ENCODE results near the gene ARHGEF40. TPM values are rescaled to one million over a fixed set of nuclear protein-coding genes. Genes with fewer than 3 reads are reported as not detected.

Gene ARHGEF40
- polyA plus RNA-seq, 2 of the 4 experiments (the other 2 are of a cell fraction) = 7.8 to 9.6 TPM

DNA sequence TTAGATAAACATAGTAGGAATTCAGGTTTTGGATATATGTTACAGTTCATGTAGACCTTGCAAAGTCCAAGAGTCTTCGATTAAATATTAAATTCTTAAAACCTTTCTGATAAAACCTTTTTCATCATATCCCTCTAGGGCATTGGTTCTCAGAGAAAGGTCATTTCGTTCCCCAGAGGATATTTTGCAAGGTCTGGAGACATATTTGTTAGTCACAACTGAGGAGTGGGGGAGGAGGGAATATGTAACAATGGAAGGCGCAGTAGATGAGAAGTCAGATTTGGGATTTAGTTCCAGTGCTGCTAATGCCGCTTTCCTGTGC lies 36.0 kb downstream of the ARHGEF40 start:
- FAIRE-seq = no peak

DNA sequence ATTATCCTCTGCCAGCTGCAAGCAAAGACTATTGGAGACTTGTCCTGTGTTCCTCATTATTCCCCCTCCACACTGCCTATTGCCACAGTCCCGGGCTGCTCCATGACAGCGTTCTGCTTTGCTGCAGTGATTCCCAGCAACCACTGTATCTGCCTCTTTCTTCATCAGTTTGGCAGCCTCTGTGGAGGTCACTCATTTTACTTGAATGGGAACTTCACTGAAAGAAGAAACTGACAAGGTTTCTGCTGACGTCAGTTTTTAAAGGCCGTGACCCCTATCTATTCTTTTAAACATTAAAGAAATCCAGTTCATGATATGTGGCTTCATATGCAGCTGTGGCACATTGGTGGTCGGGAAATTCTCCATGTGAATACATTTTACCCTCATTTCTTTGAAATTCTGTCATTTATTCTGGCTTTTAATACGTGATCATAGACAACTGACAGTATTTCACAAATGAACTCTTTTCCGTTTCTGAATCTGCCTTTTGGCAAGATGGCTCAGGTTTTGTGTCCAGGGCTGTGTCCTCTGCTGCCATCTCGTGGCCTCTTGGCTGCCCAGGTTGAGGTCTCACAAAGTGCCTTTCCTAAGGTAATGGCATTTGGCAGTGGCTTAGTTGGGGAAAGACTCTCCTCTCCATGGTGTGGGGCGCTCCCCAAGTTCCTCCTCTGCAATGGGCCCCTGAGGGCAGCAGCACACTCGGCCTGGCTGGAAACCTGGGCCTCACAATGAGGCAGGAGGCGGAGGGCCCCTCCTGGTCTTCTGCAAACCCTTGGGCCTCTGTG lies 36.6 kb downstream of the ARHGEF40 start:
- Histone ChIP-seq H3K4me2 (peak overlapping the region; percentile 87), H3K27ac (peak overlapping the region; percentile 96 to 97), H3K4me1 (peaks cover 56% of the 10 kb centered on the region), H3K4me3 (peak overlapping the region; percentile 10; the same call in 1 of the 3 replicates), H3K9me3 (no peaks in the 10 kb centered on the region)
- CTCF ChIA-PET = interaction anchor here (0.6 to 13.3 kb wide), 14 partner anchors 8 to 410 kb away, joined by 3 to 292 read pairs (median 11); partner anchors contain the start of gene ARHGEF40
- peak; percentile 49 to 56 for ATAC-seq
- FAIRE-seq = no peak
- POLR2A ChIA-PET = interaction anchor here (1.8 kb wide), 1 partner anchor 36 kb away, joined by 4 read pairs; the partner anchor contains the start of gene ARHGEF40
- 16% methylated on average over 8 of the region's 11 CpGs for WGBS (ENCODE audit: missing lambda C conversion rate)
- DNase-seq (ENCODE audit: low read depth in 1 of 2, low spot score in 1 of 2) = peak; percentile 78 to 87
- TF ChIP-seq TP53 (CRISPR knock-in tag; IDR thresholded peaks at IDR 0.05) (no peak), POLR2A (IDR thresholded peaks at IDR 0.05; ENCODE audit: low read length) (no peak), RAD21 (conservative IDR thresholded peaks at IDR 0.05 in 1 of 2, IDR thresholded peaks at IDR 0.05 in 1 of 2) (peak; percentile 81 to 84), CEBPB (IDR thresholded peaks at IDR 0.05) (0 out of 4 replicates have a peak, but pooled peaks of 1 of the 2 experiments have one; percentile 1), HOXB13 (CRISPR knock-in tag; IDR thresholded peaks at IDR 0.05; ENCODE audit: low read depth) (peak; percentile 48; the same call in 1 of the 2 replicates), HEYL (CRISPR knock-in tag; IDR thresholded peaks at IDR 0.05) (no peak), PHF8 (IDR thresholded peaks at IDR 0.05; ENCODE audit: borderline replicate concordance, low read depth) (no peak), NR3C1 (IDR thresholded peaks at IDR 0.05) (no peak), MAFK (IDR thresholded peaks at IDR 0.05; ENCODE audit: partially characterized antibody) (peak; percentile 95), RNF2 (IDR thresholded peaks at IDR 0.05; ENCODE audit: borderline replicate concordance, low read depth) (no peak), ZFP36 (IDR thresholded peaks at IDR 0.05; ENCODE audit: borderline replicate concordance, partially characterized antibody) (no peak), NFE2L2 (conservative IDR thresholded peaks at IDR 0.05; ENCODE audit: low read length) (no peak), SMC3 (IDR thresholded peaks at IDR 0.05) (peak; percentile 80), JUN (IDR thresholded peaks at IDR 0.05) (no peak), RCOR1 (IDR thresholded peaks at IDR 0.05; ENCODE audit: low read depth, low read length) (no peak), JUNB (IDR thresholded peaks at IDR 0.05) (no peak), CHD2 (IDR thresholded peaks at IDR 0.05; ENCODE audit: low read length, partially characterized antibody) (no peak), NPAS2 (CRISPR knock-in tag; IDR thresholded peaks at IDR 0.05; ENCODE audit: borderline replicate concordance) (no peak)
- TF ChIP-seq, protein P1, sequence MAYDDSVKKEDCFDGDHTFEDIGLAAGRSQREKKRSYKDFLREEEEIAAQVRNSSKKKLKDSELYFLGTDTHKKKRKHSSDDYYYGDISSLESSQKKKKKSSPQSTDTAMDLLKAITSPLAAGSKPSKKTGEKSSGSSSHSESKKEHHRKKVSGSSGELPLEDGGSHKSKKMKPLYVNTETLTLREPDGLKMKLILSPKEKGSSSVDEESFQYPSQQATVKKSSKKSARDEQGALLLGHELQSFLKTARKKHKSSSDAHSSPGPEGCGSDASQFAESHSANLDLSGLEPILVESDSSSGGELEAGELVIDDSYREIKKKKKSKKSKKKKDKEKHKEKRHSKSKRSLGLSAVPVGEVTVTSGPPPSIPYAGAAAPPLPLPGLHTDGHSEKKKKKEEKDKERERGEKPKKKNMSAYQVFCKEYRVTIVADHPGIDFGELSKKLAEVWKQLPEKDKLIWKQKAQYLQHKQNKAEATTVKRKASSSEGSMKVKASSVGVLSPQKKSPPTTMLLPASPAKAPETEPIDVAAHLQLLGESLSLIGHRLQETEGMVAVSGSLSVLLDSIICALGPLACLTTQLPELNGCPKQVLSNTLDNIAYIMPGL (CRISPR knock-in tag; IDR thresholded peaks at IDR 0.05; ENCODE audit: borderline replicate concordance) = no peak
- TF ChIP-seq, protein P2, sequence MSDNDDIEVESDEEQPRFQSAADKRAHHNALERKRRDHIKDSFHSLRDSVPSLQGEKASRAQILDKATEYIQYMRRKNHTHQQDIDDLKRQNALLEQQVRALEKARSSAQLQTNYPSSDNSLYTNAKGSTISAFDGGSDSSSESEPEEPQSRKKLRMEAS (IDR thresholded peaks at IDR 0.05) = 0 out of 2 replicates have a peak, but pooled peaks have one; percentile 12
- TF ChIP-seq, protein P3, sequence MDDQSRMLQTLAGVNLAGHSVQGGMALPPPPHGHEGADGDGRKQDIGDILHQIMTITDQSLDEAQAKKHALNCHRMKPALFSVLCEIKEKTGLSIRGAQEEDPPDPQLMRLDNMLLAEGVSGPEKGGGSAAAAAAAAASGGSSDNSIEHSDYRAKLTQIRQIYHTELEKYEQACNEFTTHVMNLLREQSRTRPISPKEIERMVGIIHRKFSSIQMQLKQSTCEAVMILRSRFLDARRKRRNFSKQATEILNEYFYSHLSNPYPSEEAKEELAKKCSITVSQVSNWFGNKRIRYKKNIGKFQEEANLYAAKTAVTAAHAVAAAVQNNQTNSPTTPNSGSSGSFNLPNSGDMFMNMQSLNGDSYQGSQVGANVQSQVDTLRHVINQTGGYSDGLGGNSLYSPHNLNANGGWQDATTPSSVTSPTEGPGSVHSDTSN (IDR thresholded peaks at IDR 0.05) = no peak
- TF ChIP-seq, protein P4, sequence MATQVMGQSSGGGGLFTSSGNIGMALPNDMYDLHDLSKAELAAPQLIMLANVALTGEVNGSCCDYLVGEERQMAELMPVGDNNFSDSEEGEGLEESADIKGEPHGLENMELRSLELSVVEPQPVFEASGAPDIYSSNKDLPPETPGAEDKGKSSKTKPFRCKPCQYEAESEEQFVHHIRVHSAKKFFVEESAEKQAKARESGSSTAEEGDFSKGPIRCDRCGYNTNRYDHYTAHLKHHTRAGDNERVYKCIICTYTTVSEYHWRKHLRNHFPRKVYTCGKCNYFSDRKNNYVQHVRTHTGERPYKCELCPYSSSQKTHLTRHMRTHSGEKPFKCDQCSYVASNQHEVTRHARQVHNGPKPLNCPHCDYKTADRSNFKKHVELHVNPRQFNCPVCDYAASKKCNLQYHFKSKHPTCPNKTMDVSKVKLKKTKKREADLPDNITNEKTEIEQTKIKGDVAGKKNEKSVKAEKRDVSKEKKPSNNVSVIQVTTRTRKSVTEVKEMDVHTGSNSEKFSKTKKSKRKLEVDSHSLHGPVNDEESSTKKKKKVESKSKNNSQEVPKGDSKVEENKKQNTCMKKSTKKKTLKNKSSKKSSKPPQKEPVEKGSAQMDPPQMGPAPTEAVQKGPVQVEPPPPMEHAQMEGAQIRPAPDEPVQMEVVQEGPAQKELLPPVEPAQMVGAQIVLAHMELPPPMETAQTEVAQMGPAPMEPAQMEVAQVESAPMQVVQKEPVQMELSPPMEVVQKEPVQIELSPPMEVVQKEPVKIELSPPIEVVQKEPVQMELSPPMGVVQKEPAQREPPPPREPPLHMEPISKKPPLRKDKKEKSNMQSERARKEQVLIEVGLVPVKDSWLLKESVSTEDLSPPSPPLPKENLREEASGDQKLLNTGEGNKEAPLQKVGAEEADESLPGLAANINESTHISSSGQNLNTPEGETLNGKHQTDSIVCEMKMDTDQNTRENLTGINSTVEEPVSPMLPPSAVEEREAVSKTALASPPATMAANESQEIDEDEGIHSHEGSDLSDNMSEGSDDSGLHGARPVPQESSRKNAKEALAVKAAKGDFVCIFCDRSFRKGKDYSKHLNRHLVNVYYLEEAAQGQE (IDR thresholded peaks at IDR 0.05) = no peak
- TF ChIP-seq, protein P5, sequence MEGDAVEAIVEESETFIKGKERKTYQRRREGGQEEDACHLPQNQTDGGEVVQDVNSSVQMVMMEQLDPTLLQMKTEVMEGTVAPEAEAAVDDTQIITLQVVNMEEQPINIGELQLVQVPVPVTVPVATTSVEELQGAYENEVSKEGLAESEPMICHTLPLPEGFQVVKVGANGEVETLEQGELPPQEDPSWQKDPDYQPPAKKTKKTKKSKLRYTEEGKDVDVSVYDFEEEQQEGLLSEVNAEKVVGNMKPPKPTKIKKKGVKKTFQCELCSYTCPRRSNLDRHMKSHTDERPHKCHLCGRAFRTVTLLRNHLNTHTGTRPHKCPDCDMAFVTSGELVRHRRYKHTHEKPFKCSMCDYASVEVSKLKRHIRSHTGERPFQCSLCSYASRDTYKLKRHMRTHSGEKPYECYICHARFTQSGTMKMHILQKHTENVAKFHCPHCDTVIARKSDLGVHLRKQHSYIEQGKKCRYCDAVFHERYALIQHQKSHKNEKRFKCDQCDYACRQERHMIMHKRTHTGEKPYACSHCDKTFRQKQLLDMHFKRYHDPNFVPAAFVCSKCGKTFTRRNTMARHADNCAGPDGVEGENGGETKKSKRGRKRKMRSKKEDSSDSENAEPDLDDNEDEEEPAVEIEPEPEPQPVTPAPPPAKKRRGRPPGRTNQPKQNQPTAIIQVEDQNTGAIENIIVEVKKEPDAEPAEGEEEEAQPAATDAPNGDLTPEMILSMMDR (IDR thresholded peaks at IDR 0.05) = peak; percentile 87
- TF ChIP-seq, protein P6, sequence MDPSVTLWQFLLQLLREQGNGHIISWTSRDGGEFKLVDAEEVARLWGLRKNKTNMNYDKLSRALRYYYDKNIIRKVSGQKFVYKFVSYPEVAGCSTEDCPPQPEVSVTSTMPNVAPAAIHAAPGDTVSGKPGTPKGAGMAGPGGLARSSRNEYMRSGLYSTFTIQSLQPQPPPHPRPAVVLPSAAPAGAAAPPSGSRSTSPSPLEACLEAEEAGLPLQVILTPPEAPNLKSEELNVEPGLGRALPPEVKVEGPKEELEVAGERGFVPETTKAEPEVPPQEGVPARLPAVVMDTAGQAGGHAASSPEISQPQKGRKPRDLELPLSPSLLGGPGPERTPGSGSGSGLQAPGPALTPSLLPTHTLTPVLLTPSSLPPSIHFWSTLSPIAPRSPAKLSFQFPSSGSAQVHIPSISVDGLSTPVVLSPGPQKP (IDR thresholded peaks at IDR 0.05; ENCODE audit: low read depth, low read length) = no peak

More for the DNA sequence above, 36.0 kb downstream of the ARHGEF40 start:
- Histone ChIP-seq H3K4me1 (peaks cover 61% of the 10 kb centered on the region), H3K4me3 (0 out of 3 replicates have a peak overlapping the region, but pooled peaks have one; percentile 10), H3K9me3 (no peaks in the 10 kb centered on the region), H3K27ac (peak overlapping the region; percentile 96 to 97), H3K4me2 (peak overlapping the region; percentile 87)
- ChIA-PET CTCF (interaction anchor here (0.8 to 13.3 kb wide), 14 partner anchors 11 to 410 kb away, joined by 3 to 292 read pairs (median 14); partner anchors contain the start of gene ARHGEF40), POLR2A (interaction anchor here (1.8 kb wide), 1 partner anchor 36 kb away, joined by 4 read pairs; the partner anchor contains the start of gene ARHGEF40)
- peak in 1 of 2 experiments; percentile 41 for DNase-seq (ENCODE audit: low read depth in 1 of 2, low spot score in 1 of 2)
- ATAC-seq = no peak
- WGBS (ENCODE audit: missing lambda C conversion rate) = 43% methylated on average over 4 of the region's 4 CpGs
- TF ChIP-seq CEBPB (IDR thresholded peaks at IDR 0.05) = peak; percentile 14 to 43; a peak in 1 of 4 replicates
- no peak for TF ChIP-seq RAD21 (conservative IDR thresholded peaks at IDR 0.05 in 1 of 2, IDR thresholded peaks at IDR 0.05 in 1 of 2)
- no peak for TF ChIP-seq FOSL2 (IDR thresholded peaks at IDR 0.05)
- peak; percentile 44 for TF ChIP-seq FOSL2 (CRISPR knock-in tag; IDR thresholded peaks at IDR 0.05)

Data from A549 (cell line).